GM21515 (cell line): ENCODE measurements around the gene RAB43.
"Not testable (repeated sequence)": the region's sequence is repeated elsewhere in the genome, so short reads cannot be mapped to it uniquely, and the experiment has no call there.

Experiments used
- ATAC-seq: cut with Tn5 transposase; IDR thresholded peaks from one replicate; pipeline ENCODE4 v1.9.1; 2021; ENCODE audit not compliant: unreplicated experiment

RAB43 gene

GRCh38 chr3:129100274-129100673 lies 21.3 kb downstream of the RAB43 start:
- no peak for ATAC-seq

GRCh38 chr3:129095285-129095684 lies 26.3 kb downstream of the RAB43 start:
- ATAC-seq = no peak

- ATAC-seq = not testable (repeated sequence)
These were observed 33.3 kb downstream of the RAB43 start for GRCh38 chr3:129088312-129088711.

- ATAC-seq = not testable (repeated sequence)
These were observed 33.7 kb downstream of the RAB43 start for GRCh38 chr3:129087904-129088303.

- no peak for ATAC-seq
These were observed 34.4 kb downstream of the RAB43 start for GRCh38 chr3:129087138-129087702.

- ATAC-seq = no peak
These were observed 35.8 kb downstream of the RAB43 start for GRCh38 chr3:129085818-129086217.

GRCh38 chr3:129085165-129085715 lies 36.4 kb downstream of the RAB43 start:
- no peak for ATAC-seq

GRCh38 chr3:129084501-129084900 lies 37.1 kb downstream of the RAB43 start:
- ATAC-seq = no peak

GRCh38 chr3:129082026-129082425 lies 39.6 kb downstream of the RAB43 start:
- ATAC-seq = no peak

- ATAC-seq = no peak
These were observed 40.1 kb downstream of the RAB43 start for GRCh38 chr3:129081503-129081902.

- no peak for ATAC-seq
These were observed 43.1 kb downstream of the RAB43 start for GRCh38 chr3:129078510-129078909.

- ATAC-seq = no peak
These were observed 44.4 kb downstream of the RAB43 start for GRCh38 chr3:129077222-129077621.

- ATAC-seq = no peak
These were observed 51.3 kb downstream of the RAB43 start for GRCh38 chr3:129070086-129070885.

- not testable (repeated sequence) for ATAC-seq
These were observed 52.1 kb downstream of the RAB43 start for GRCh38 chr3:129069313-129070085.

- no peak for ATAC-seq
These were observed 53.2 kb downstream of the RAB43 start for GRCh38 chr3:129068291-129068886.

GRCh38 chr3:129067719-129068118 lies 53.9 kb downstream of the RAB43 start:
- ATAC-seq = not testable (repeated sequence)

- ATAC-seq = no peak
These were observed 55.9 kb downstream of the RAB43 start for GRCh38 chr3:129065720-129066073.

GRCh38 chr3:129065016-129065719 lies 56.4 kb downstream of the RAB43 start:
- no peak for ATAC-seq

GRCh38 chr3:129063841-129064482 lies 57.6 kb downstream of the RAB43 start:
- ATAC-seq = no peak

- ATAC-seq = no peak
These were observed 58.4 kb downstream of the RAB43 start for GRCh38 chr3:129063091-129063640.
